Hematopoietic multipotent progenitor cell treated with erythropoietin and hydrocortisone succinate and interleukin-3 and kit ligand, for 6 days (in vitro differentiated cells): ENCODE measurements around the gene BUD23.
"Not testable (repeated sequence)": the region's sequence is repeated elsewhere in the genome, so short reads cannot be mapped to it uniquely, and the experiment has no call there.

Experiments
- DNase-seq: peaks from one replicate; pipeline ENCODE4 v3.0.0-alpha.2; 2015

BUD23 gene

GRCh38 chr7:73719806-73720169, 36.4 kb downstream of the BUD23 start:
- DNase-seq: no peak

DNA sequence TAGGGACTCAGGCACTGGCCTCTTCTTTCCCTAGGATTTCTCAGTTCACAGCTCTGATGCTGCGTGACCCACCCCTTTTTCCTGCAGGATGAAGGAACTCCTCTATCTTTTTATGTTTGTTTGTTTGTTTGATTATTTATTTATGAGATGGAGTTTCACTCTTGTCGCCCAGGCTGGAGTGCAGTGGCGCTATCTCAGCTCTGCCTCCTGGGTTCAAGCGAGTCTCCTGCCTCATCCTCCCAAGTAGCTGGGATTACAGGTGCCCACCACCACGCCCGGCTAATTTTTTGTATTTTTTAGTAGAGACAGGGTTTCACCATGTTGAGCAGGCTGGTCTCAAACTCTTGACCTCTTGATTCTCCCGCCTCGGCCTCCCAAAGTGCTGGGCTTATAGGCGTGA, 37.0 kb downstream of the BUD23 start:
- not testable (repeated sequence) for DNase-seq

DNA sequence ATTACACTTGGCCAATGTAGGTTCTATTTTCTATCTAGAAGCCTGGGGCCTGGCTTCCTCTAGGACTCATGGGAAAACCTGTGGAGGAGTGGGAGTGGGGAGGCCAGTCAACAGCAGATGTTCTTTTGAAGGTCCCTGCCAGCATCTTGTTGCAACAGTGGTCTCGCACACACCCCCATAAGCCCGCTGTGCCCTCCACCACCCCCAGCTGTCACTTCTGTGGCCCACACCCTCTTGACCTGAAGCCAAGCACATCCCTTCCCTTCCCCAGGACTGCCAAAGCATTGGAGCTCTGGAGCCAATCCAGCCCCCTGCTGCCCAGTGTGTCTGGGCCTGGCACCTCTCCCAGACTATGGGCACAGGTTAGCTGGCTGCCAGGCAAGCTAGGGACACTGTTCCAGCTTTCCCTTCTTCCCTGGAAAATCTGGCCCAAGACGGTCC, 38.0 kb downstream of the BUD23 start:
- DNase-seq: no peak

DNA sequence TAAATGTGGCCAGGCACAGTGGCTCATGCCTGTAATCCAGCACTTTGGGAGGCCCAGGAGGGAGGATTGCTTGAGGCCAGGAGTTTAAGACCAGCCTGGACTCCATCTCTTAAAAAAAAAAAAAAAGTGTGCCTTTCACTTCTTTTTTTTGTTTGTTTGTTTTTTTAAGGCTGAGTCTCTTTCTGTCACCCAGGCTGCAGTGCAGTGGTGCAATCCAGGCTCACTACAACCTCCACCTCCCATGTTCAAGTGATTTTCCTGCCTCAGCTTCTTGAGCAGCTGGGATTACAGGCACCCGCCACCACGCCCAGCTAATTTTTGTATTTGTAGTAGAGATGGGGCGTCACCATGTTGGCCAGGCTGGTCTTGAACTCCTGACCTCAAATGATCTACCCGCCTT, 38.8 kb downstream of the BUD23 start:
- DNase-seq: not testable (repeated sequence)

DNA sequence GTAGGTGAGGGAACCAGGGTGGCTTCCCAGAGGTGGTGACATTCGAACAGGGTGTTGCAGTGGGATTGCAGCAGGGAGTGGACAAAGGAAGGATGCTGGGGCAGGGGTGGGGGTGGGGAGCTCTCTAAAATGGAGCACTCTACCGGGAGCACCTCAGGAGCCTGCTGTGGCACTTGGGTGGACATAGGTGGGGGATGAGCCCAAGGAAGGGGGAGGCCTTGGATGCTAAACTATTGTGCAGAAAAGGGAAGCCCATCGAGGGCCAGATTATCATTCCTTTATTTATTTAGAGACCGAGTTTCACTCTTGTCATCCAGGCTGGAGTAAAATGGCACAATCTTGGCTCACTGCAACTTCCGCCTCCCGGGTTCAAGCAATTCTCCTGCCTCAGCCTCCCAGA, 39.4 kb downstream of the BUD23 start:
- DNase-seq: no peak

DNA sequence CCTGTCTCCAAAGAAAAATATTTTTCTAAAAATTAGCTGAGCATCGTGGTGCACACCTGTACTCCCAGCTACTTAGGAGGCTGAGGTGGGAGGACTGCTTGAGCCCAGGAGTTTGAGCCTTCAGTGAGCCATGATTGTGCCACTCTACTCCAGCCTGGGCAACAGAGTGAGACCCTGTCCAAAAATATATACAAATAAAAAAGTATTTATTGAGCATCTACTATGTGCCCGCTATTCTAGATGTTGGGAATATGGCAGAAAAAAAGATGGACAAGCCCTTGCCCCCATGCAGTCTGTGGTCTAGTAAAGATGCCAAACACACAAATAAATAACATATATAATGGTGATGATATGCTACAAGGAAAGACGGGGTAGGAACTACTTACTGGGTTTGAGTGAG, 40.4 kb downstream of the BUD23 start:
- DNase-seq: no peak

DNA sequence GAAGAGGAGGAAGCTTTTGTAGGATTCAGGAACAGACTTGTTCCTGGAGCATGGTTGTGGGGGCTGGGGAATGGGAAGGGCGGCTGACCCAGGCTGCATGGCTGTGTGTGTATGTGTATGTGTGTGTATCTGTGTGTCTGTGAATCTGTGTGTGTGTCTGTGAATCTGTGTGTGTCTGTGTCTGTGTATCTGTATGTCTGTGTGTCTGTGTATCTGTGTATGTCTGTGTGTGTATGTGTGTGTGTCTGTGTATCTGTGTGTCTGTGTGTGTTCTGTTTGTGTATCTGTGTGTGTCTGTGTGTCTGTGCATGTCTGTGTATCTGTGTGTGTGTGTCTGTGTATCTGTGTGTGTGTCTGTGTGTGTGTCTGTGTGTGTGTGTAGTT, 42.7 kb downstream of the BUD23 start:
- no peak for DNase-seq

- DNase-seq: no peak
Observed at GRCh38 chr7:73727952-73728351, 44.6 kb downstream of the BUD23 start.

GRCh38 chr7:73728551-73728950, 45.2 kb downstream of the BUD23 start:
- no peak for DNase-seq

GRCh38 chr7:73730485-73730884, 47.1 kb downstream of the BUD23 start:
- DNase-seq: no peak

DNA sequence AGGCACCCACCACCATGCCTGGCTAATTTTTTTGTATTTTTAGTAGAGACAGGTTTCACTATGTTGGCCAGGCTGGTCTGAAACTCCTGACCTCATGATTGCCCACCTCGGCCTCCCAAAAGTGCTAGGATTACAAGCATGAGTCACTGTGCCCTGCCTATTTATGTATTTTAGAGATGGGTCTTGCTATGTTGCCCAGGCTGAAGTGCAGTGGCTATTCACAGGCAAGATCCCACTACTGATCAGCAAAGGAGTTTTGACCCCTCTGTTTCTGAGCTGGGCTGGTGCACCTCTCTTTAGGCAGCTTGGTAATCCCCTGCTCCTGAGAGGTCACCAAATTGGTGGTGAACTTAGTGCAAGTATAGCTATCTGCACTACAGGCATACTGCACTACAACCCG, 49.0 kb downstream of the BUD23 start:
- no peak for DNase-seq

GRCh38 chr7:73734619-73735527, 51.5 kb downstream of the BUD23 start:
- DNase-seq: peak; percentile 97

- DNase-seq: no peak
Observed at GRCh38 chr7:73735528-73735905, 52.1 kb downstream of the BUD23 start.

DNA sequence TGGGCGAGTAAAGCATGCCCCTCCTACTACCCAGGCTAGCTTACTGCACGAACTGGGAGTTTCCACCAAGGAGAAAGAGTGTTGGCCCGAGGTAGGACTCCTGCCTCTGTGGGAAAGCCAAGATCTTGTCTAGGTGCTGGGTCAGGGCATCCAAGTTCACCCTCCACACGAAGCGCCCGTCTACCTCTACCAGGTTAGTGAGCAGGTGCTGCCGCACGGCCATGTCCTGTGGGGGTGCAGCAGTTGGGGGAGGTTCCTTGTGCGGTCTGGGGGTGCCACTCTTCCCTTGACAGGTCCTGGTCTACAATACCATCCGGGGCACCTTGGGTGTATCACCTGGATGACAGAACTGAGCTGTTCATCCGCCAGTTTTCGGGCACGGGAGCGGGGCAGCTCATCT, 53.5 kb downstream of the BUD23 start:
- DNase-seq: no peak

DNA sequence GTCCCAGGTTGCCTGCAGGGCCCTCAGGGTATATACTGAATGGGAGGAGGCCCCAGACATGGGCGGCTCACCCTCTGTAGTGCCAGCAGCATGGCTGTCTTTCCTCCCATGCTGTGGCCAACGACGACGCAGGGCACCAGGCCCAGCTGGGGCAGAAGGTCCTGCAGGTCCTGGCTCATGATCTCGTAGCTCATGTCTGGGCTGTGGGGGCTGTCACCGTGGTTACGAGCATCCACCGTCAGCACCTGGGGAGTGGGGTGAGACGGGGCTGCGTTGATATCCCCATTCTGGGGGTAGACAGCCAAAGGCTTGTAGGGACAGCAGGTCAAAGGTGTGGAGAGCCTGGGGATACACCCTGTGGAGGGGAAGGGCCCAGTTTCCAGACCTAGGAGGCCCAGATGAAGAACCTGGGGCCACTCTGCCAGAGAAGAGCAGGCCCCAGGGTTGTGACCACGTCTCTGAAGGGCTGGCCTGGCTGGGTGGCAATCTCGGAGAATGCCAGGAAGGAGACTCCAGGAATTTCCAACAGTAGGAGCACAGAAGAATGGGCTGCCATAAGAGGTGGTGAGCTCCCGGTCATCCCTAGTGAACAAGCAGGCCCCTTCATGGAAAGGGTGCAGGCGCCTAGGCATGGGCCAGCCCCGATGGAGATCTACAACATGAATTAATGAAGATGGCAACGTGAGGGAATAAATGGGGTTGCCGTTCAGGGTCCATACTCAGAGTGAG, 54.3 kb downstream of the BUD23 start:
- DNase-seq: no peak

DNA sequence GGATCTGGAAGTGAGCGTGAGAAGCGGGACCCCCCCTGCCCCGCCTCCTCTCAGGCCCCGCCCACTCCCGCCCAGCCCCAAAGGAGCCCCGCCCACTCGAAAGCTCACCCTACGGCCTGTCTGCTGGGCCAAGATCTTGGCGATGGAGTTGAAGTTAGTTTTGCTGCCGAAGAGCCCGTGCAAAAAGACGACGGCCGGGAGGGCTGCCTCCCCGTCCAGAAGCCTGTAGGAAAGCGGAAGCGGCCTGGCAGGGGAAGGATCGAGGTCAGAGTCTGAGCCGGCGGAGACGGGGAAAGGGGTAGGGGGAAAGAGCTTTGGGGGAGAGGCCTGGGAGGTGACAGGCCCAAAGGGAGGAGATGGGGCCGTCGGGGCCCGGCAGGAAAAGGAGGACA, 54.8 kb downstream of the BUD23 start:
- DNase-seq: peak; percentile 85

- peak; percentile 96 for DNase-seq
Observed at GRCh38 chr7:73738612-73739386, 55.4 kb downstream of the BUD23 start, which contains the start of gene ABHD11. Gene ABHD11, minus strand, starts transcription at chr7:73738802. Its CDS starts 32 bp downstream, at chr7:73738770.

DNA sequence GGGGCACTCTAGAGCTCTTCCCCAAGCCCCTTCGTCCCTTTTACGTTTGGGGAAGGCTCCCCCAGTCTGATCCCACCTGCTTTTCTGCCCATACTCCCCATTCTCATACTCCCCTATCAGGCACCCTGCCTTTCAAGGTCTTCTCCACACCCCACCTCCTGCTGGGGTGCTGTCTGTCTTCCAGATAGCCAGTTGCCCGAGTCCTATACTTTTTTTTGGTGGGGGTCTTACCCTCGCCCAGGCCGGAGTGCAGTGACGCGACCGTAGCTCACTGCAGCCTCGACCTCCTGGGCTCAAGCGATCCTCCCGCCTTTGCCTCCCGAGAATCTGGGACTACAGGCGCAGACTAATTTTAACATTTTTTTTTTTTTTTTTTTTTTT, 56.0 kb downstream of the BUD23 start:
- DNase-seq: peak; percentile 29

DNA sequence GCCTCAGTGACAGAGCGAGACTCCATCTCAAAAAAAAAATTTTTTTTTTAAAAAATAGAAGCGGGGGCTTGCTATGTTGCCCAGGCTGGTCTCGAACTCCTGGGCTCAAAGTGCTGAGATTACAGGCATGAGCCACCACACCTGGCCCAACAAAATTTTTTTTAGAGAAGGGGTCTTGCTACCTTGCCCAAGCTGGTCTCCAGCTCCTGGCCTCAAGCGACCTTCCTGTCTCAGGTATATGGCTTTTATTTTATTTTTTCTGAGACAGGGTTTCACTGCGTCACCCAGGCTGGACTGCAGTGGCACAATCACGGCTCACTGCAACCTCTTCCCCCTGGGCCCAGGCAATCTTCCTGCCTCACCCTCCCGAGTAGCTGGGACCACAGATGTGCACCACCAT, 56.8 kb downstream of the BUD23 start:
- no peak for DNase-seq

DNA sequence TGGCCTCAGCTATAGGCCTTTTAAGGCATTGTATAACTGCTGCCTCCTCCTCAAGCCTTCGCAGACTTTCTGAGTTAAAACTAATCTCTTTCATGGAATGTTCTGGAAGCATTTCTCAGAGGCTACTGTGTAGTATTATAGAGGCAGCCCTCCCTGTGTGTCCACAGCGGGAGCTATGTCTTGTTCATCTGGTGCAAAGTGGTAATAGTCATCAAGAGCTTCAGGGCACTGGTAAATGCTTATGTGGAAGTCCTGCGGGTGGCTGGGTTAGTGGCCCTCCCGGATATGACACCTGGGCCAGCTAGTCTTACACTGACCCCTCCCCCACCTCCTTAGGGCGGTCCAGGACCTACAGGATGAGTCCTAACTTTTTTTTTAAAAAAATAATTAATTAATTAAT, 57.4 kb downstream of the BUD23 start:
- DNase-seq: no peak

GRCh38 chr7:73741600-73741999, 58.2 kb downstream of the BUD23 start:
- no peak for DNase-seq

DNA sequence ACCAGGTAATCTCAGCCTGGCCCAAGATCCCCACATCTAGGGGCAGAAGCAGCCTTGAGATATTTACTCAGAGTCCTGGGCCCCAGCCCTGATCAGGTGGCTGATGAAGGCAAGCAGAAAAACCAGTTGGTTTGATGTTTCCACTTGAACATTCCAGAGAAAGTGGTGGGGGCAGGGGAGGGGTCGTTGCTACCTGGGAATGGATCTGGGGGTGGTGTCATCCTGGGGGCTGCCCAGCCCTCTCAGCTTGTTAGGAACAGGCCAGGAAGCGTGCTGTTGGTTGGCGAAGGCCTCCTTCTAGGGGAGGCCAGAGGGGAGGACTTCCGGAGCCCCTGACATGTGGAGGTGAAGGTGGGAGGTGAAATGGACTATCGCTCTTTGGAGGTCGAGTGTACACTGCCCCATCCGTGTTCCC, 58.9 kb downstream of the BUD23 start:
- DNase-seq: no peak
